GM19023 (cell line): ENCODE data around the gene TNIK.
"Not testable (repeated sequence)": the region's sequence is repeated elsewhere in the genome, so short reads cannot be mapped to it uniquely, and the experiment has no call there.

ENCODE experiments used
- ATAC-seq: cut with Tn5 transposase; IDR thresholded peaks from one replicate; pipeline ENCODE4 v1.9.1; 2021; ENCODE audit warnings: mild to moderate bottlenecking, moderate library complexity; ENCODE audit not compliant: unreplicated experiment

Gene TNIK

GRCh38 chr3:171149526-171150116, 310.6 kb downstream of the TNIK start:
- ATAC-seq, result no peak

GRCh38 chr3:171145798-171146197, 314.4 kb downstream of the TNIK start:
- ATAC-seq, result no peak

- no peak for ATAC-seq
Observed at GRCh38 chr3:171142985-171143384, 317.2 kb downstream of the TNIK start.

- ATAC-seq, result no peak
Observed at GRCh38 chr3:171140246-171140645, 320.0 kb downstream of the TNIK start.

GRCh38 chr3:171138027-171138426, 322.2 kb downstream of the TNIK start:
- no peak for ATAC-seq

- ATAC-seq, result no peak
Observed at GRCh38 chr3:171135549-171135948, 324.7 kb downstream of the TNIK start.

GRCh38 chr3:171133796-171134569, 326.2 kb downstream of the TNIK start:
- ATAC-seq, result no peak

- ATAC-seq, result no peak
Observed at GRCh38 chr3:171133337-171133736, 326.9 kb downstream of the TNIK start.

- ATAC-seq, result no peak
Observed at GRCh38 chr3:171132873-171133272, 327.3 kb downstream of the TNIK start.

GRCh38 chr3:171129827-171130226, 330.4 kb downstream of the TNIK start:
- no peak for ATAC-seq

GRCh38 chr3:171127611-171128010, 332.6 kb downstream of the TNIK start:
- ATAC-seq, result no peak

- ATAC-seq, result no peak
Observed at GRCh38 chr3:171126478-171127209, 333.6 kb downstream of the TNIK start.

- no peak for ATAC-seq
Observed at GRCh38 chr3:171125010-171125409, 335.2 kb downstream of the TNIK start.

GRCh38 chr3:171123915-171124314, 336.3 kb downstream of the TNIK start:
- ATAC-seq, result no peak

- ATAC-seq, result no peak
Observed at GRCh38 chr3:171122861-171123260, 337.3 kb downstream of the TNIK start.

GRCh38 chr3:171122240-171122639, 338.0 kb downstream of the TNIK start:
- no peak for ATAC-seq

- no peak for ATAC-seq
Observed at GRCh38 chr3:171121801-171122200, 338.4 kb downstream of the TNIK start.

GRCh38 chr3:171119402-171119801, 340.8 kb downstream of the TNIK start:
- ATAC-seq, result not testable (repeated sequence)

GRCh38 chr3:171118993-171119392, 341.2 kb downstream of the TNIK start:
- ATAC-seq, result not testable (repeated sequence)

- no peak for ATAC-seq
Observed at GRCh38 chr3:171116824-171117395, 343.3 kb downstream of the TNIK start.

GRCh38 chr3:171116365-171116764, 343.8 kb downstream of the TNIK start:
- ATAC-seq, result no peak

- no peak for ATAC-seq
Observed at GRCh38 chr3:171115667-171116066, 344.5 kb downstream of the TNIK start.
